Mucosa of descending colon (tissue), 3 donors: ENCODE results near the gene LSM5. TPM values are rescaled to one million over a fixed set of nuclear protein-coding genes. Genes with fewer than 3 reads are reported as not detected.

ENCODE experiments used
- ATAC-seq: fragments of 200-7000 bp; cut with Tn5 transposase; one replicate; pipeline ENCODE4 v1.9.1; 2020; ENCODE audit warnings: mild to moderate bottlenecking, moderate library complexity
- DNase-seq, 3 donors: peaks; one replicate each; pipeline ENCODE4 v3.0.0-alpha.2; 2020
- H3K36me3 ChIP-seq: fragments of 200-600 bp; one replicate; pipeline ENCODE4 v1.8.0; 2021; ENCODE audit warnings: low read depth, mild to moderate bottlenecking
- H3K4me1 ChIP-seq: fragments of 200-600 bp; one replicate; pipeline ENCODE4 v1.8.0; 2021; ENCODE audit warnings: low read depth, mild to moderate bottlenecking
- H3K4me3 ChIP-seq: fragments of 200-600 bp; one replicate; pipeline ENCODE4 v1.8.0; 2021; ENCODE audit warnings: mild to moderate bottlenecking
- H3K9me3 ChIP-seq: fragments of 200-600 bp; one replicate; pipeline ENCODE4 v1.8.0; 2021; ENCODE audit warnings: mild to moderate bottlenecking
- intact Hi-C, 2 donors: fragments of 100-400 bp; cut with DNase I in 1 of 2; cut with micrococcal nuclease in 1 of 2; formaldehyde crosslinking; loops; one replicate each; pipeline versions ENCODE4 v1.11.0 to v1.11.1; 2022; cut with DNase I, micrococcal nuclease
- long read RNA-seq, 2 donors: library from polyadenylated mRNA; unstranded; transcript quantifications; one replicate each; pipeline ENCODE4 v2.0.0, GENCODE V29; 2019 to 2021
- total RNA-seq, 3 donors: library from RNA; stranded (reverse); fragmentation: NEBNext Ultra II Directional in 2 of 3; extraction: Animal tissue kit (Norgen Biotek cat#: 25700) in 2 of 3; gene quantifications; one replicate each; pipeline versions ENCODE4 v1.2.1 to v1.2.4, GENCODE V29; 2021 to 2023
- TF ChIP-seq, protein P1 (sequence below): fragments of 200-600 bp; IDR thresholded peaks from one replicate; pipeline ENCODE4 v1.8.0; 2022; ENCODE audit warnings: antibody characterized with exemption, mild to moderate bottlenecking
- donor health status: DM: no; HTN: no; CAD: no; lungs with moderate emphysema.
- donor health status: DM: no; HTN: no; CAD: no.
- donor health status: DM: no; HTN: yes; CAD: no.

Gene LSM5
- 10 to 100 TPM; 27.2 to 44.0 (median 30.2) TPM for total RNA-seq
- long read RNA-seq, donor 1, transcript LSM5-208 (5 exons, 2,258 nt), result major isoform, 12 of 14 reads
- long read RNA-seq, donor 1, partial matches to known transcripts, result 0 of 14 reads
- long read RNA-seq, donor 1, other reads (novel, unspliced or antisense), result 0 of 14 reads
- long read RNA-seq, donor 2, transcript LSM5-208 (5 exons, 2,258 nt), result major isoform, 23 of 28 reads
- long read RNA-seq, donor 2, partial matches to known transcripts, result 1 of 28 reads
- long read RNA-seq, donor 2, other reads (novel, unspliced or antisense), result 1 of 28 reads

DNA sequence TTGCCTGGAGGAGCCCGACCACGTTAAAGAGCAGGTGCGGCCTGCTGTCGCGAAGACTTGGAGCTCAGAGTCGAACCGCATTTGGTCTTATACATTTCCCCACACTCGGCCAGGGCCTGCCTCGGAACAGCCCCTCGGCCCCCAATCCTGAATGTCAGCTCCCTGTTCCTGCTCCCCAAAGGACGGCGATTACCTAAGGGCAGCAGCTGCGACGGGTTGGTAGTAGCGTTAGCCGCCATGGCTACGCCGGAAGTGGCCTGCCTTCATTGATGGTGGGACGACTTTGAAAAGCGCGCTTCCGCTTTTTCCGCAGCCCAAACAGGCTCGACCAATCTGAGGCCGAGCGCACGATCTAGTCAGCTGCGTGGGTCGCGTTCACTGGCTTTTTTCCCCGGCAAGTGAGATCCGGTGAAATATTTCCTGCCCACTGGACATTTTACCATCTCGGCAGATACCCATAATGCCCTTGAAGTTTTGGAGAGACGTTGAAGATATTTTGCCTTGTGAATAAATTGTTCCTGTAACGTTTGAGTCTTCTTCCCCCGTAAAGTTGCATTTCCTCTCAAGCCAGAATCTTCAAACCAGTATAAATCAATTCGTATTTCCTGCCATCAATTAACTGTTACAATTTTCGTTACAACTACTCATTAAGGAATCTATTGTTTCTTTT lies at the start of gene LSM5:
Gene LSM5 (minus strand): TSS at position 254 of the 670 bp plus-strand sequence. CDS start 15 bp downstream, at position 239.
- Histone ChIP-seq H3K36me3 (no peaks in the 10 kb centered on the region), H3K9me3 (no peaks in the 10 kb centered on the region), H3K4me3 (peak within 1 kb of the TSS; percentile 51), H3K4me1 (peaks cover 14% of the 10 kb centered on the region)
- peak; percentile 92 to 95 (median 94) for DNase-seq
- intact Hi-C loops, result no loop called here
- TF ChIP-seq, protein P1, sequence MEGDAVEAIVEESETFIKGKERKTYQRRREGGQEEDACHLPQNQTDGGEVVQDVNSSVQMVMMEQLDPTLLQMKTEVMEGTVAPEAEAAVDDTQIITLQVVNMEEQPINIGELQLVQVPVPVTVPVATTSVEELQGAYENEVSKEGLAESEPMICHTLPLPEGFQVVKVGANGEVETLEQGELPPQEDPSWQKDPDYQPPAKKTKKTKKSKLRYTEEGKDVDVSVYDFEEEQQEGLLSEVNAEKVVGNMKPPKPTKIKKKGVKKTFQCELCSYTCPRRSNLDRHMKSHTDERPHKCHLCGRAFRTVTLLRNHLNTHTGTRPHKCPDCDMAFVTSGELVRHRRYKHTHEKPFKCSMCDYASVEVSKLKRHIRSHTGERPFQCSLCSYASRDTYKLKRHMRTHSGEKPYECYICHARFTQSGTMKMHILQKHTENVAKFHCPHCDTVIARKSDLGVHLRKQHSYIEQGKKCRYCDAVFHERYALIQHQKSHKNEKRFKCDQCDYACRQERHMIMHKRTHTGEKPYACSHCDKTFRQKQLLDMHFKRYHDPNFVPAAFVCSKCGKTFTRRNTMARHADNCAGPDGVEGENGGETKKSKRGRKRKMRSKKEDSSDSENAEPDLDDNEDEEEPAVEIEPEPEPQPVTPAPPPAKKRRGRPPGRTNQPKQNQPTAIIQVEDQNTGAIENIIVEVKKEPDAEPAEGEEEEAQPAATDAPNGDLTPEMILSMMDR, result no peak
- peak; percentile 87 for ATAC-seq

GRCh38 chr7:32539366-32539765 lies 49.2 kb upstream of the LSM5 start:
- Histone ChIP-seq H3K36me3 (no peaks in the 10 kb centered on the region), H3K4me1 (no peaks in the 10 kb centered on the region), H3K9me3 (no peaks in the 10 kb centered on the region), H3K4me3 (no peak overlapping the region)
- no peak for ATAC-seq
- intact Hi-C loops, result no loop called here
- DNase-seq, result no peak
- TF ChIP-seq, protein P1, result no peak

DNA sequence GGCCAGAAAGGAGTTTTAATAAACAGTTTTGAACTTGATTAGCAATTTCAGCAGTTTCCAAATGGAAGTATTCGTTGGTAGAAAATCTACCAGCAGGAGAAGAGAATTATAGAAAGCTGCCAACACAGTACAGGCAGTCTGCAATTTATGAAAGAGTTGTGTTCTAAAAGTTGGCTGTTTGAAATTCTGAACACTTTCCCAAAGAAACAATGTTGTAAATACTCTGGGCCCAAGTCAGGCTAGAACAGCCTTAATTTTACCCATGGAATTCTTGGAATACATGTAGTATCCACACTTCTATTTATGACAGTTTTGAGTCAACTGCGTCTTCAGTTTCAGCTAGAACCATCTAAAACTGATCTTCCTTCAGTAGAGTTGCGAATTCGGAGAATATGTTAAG lies 47.6 kb upstream of the LSM5 start:
- H3K4me3 ChIP-seq, result no peak overlapping the region
- H3K36me3 ChIP-seq, result no peaks in the 10 kb centered on the region
- intact Hi-C loops, result no loop called here
- ATAC-seq (no peak), DNase-seq (no peak)
- no peaks in the 10 kb centered on the region for H3K4me1 ChIP-seq
- no peaks in the 10 kb centered on the region for H3K9me3 ChIP-seq
- TF ChIP-seq, protein P1, result no peak

GRCh38 chr7:32536585-32536984 lies 46.4 kb upstream of the LSM5 start:
- DNase-seq, result no peak
- intact Hi-C loops, result no loop called here
- H3K36me3 ChIP-seq, result no peaks in the 10 kb centered on the region
- H3K9me3 ChIP-seq, result no peaks in the 10 kb centered on the region
- no peaks in the 10 kb centered on the region for H3K4me1 ChIP-seq
- TF ChIP-seq, protein P1, result no peak
- ATAC-seq, result no peak
- no peak overlapping the region for H3K4me3 ChIP-seq

DNA sequence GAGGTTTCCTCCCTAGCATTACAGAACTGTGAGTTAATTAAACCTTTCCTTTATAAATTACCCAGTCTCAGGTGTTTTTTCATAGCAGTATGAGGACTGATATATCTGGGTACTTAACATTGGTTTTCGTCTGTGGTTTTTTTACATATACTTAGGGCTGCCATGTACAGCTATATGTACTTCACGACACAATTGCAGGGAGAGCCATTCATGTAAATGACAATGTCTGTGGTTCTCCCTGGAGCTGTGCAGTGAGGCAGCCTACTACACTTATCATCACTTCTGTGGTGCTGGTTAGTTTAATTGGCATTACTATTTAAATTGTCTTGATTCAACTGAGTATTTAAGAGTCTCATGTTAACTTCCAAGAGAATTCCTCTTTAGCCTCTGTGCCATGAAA lies 45.8 kb upstream of the LSM5 start:
- H3K9me3 ChIP-seq, result no peaks in the 10 kb centered on the region
- H3K4me3 ChIP-seq, result no peak overlapping the region
- TF ChIP-seq, protein P1, result no peak
- H3K36me3 ChIP-seq, result no peaks in the 10 kb centered on the region
- intact Hi-C loops, result no loop called here
- DNase-seq (no peak), ATAC-seq (no peak)
- no peaks in the 10 kb centered on the region for H3K4me1 ChIP-seq
